GM23338 (cell line): ENCODE measurements around the gene GPC5. TPM values are rescaled to one million over a fixed set of nuclear protein-coding genes. Genes with fewer than 3 reads are reported as not detected.

Experiments
- ATAC-seq: fragments of 200-7000 bp; cut with Tn5 transposase; 3 replicates; pipeline ENCODE4 v1.9.1; 2020
- DNase-seq: peaks from one replicate; pipeline ENCODE4 v3.0.0-alpha.2; 2015; ENCODE audit warnings: low spot score
- H2AFZ ChIP-seq: fragments of 200-600 bp; sonication (generic); 2 replicates; pipeline ENCODE4 v1.8.0; 2016; ENCODE audit warnings: antibody characterized with exemption, mild to moderate bottlenecking, moderate library complexity
- H3F3A ChIP-seq: fragments of 200-600 bp; sonication (generic); replicated peaks from 2 replicates; pipeline ENCODE4 v1.8.0; 2017; ENCODE audit warnings: antibody characterized with exemption, mixed run types, low read depth
- H3K27ac ChIP-seq: fragments of 200-600 bp; sonication (generic); 2 replicates; pipeline ENCODE4 v1.6.1; 2016; ENCODE audit warnings: low read depth
- H3K27me3 ChIP-seq: fragments of 200-600 bp; sonication (generic); 2 replicates; pipeline ENCODE4 v1.8.0; 2016; ENCODE audit warnings: mild to moderate bottlenecking, mixed run types, moderate library complexity; ENCODE audit not compliant: insufficient read depth
- H3K36me3 ChIP-seq: fragments of 200-600 bp; sonication (generic); 2 replicates; pipeline ENCODE4 v1.8.0; 2016; ENCODE audit warnings: mild to moderate bottlenecking; ENCODE audit not compliant: insufficient read depth
- H3K4me1 ChIP-seq: fragments of 200-600 bp; sonication (generic); 2 replicates; pipeline ENCODE4 v1.8.0; 2016; ENCODE audit warnings: mild to moderate bottlenecking, moderate library complexity; ENCODE audit not compliant: insufficient read depth
- H3K4me2 ChIP-seq: fragments of 200-600 bp; sonication (generic); 2 replicates; pipeline ENCODE4 v1.7.1; 2017; ENCODE audit warnings: mixed run types
- H3K4me3 ChIP-seq: fragments of 200-600 bp; sonication (generic); 2 replicates; pipeline ENCODE4 v1.6.1; 2016; ENCODE audit warnings: mixed run types
- H3K79me2 ChIP-seq: fragments of 200-600 bp; sonication (generic); replicated peaks from 2 replicates; pipeline ENCODE4 v1.8.0; 2017; ENCODE audit warnings: mild to moderate bottlenecking; ENCODE audit not compliant: insufficient read depth
- H3K9me2 ChIP-seq: fragments of 200-600 bp; sonication (generic); 2 replicates; pipeline ENCODE4 v1.8.0; 2017; ENCODE audit not compliant: insufficient read depth
- H4K20me1 ChIP-seq: fragments of 200-600 bp; sonication (generic); replicated peaks from 2 replicates; pipeline ENCODE4 v1.8.0; 2017; ENCODE audit warnings: mild to moderate bottlenecking; ENCODE audit not compliant: insufficient read depth
- H3K27ac Mint-ChIP-seq: 2 replicates; pipeline ENCODE4 v1.8.0; 2020; ENCODE audit warnings: inconsistent platforms, mild to moderate bottlenecking, moderate library complexity, mixed read lengths
- H3K27me3 Mint-ChIP-seq: 3 replicates; pipeline ENCODE4 v1.8.0; 2022; ENCODE audit warnings: low read depth, mild to moderate bottlenecking, moderate library complexity, mixed read lengths, inconsistent platforms; ENCODE audit not compliant: insufficient read depth, poor library complexity
- H3K36me3 Mint-ChIP-seq: 3 replicates; pipeline ENCODE4 v1.8.0; 2021; ENCODE audit warnings: low read depth, mild to moderate bottlenecking, inconsistent platforms, moderate library complexity, mixed read lengths
- H3K4me1 Mint-ChIP-seq: 3 replicates; pipeline ENCODE4 v1.8.0; 2020; ENCODE audit warnings: mild to moderate bottlenecking, inconsistent platforms, mixed read lengths
- H3K4me3 Mint-ChIP-seq: 3 replicates; pipeline ENCODE4 v1.8.0; 2021; ENCODE audit warnings: moderate library complexity, mild to moderate bottlenecking, inconsistent platforms, mixed read lengths
- H3K9me3 Mint-ChIP-seq: 3 replicates; pipeline ENCODE4 v1.8.0; 2020; ENCODE audit warnings: moderate library complexity, mild to moderate bottlenecking, inconsistent platforms, mixed read lengths
- CREB1 ChIP-seq: fragments of 250-450 bp; sonication (Bioruptor Pico); IDR thresholded peaks from 2 replicates; pipeline ENCODE4 v1.5.0; 2020; ENCODE audit warnings: low read depth, mild to moderate bottlenecking, moderate library complexity
- CTCF ChIP-seq, 2 experiments: fragments of 200-600 bp in 1 of 2; sonication (generic) in 1 of 2; conservative IDR thresholded peaks; 2 replicates each; pipeline versions ENCODE4 v1.5.1 to v1.6.1; 2016 to 2017; ENCODE audit warnings: antibody characterized with exemption in 2 of 2, low read depth in 2 of 2, mild to moderate bottlenecking in 2 of 2, moderate library complexity in 1 of 2
- ETS1 ChIP-seq: IDR thresholded peaks from 2 replicates; pipeline ENCODE4 v1.6.1; 2016; ENCODE audit warnings: antibody characterized with exemption
- EZH2 ChIP-seq: fragments of 200-600 bp; sonication (generic); IDR thresholded peaks from one replicate; pipeline ENCODE4 v1.8.0; 2017; ENCODE audit warnings: antibody characterized with exemption, mild to moderate bottlenecking, low read depth; ENCODE audit not compliant: unreplicated experiment
- EZH2phosphoT487 ChIP-seq: fragments of 200-600 bp; sonication (generic); IDR thresholded peaks from one replicate; pipeline ENCODE4 v1.8.1; 2018; ENCODE audit warnings: antibody characterized with exemption; ENCODE audit not compliant: unreplicated experiment
- JUNB ChIP-seq: IDR thresholded peaks from one replicate; pipeline ENCODE4 v1.6.1; 2016; ENCODE audit warnings: antibody characterized with exemption; ENCODE audit not compliant: unreplicated experiment
- NANOG ChIP-seq: IDR thresholded peaks from 2 replicates; pipeline ENCODE4 v1.6.1; 2016; ENCODE audit warnings: antibody characterized with exemption, borderline replicate concordance
- POLR2AphosphoS5 ChIP-seq: IDR thresholded peaks from 2 replicates; pipeline ENCODE4 v1.6.1; 2016; ENCODE audit warnings: antibody characterized with exemption, low read depth
- REST ChIP-seq: IDR thresholded peaks from one replicate; pipeline ENCODE4 v1.6.1; 2018; ENCODE audit warnings: antibody characterized with exemption; ENCODE audit not compliant: unreplicated experiment
- STAT1 ChIP-seq: IDR thresholded peaks from one replicate; pipeline ENCODE4 v1.6.1; 2016; ENCODE audit warnings: antibody characterized with exemption; ENCODE audit not compliant: unreplicated experiment
- ZNF114 ChIP-seq: fragments of 250-450 bp; sonication (Bioruptor Pico); IDR thresholded peaks from 2 replicates; pipeline ENCODE4 v1.5.0; 2020; ENCODE audit warnings: mild to moderate bottlenecking, moderate library complexity
- ZNF331 ChIP-seq: fragments of 250-450 bp; sonication (Bioruptor Pico); IDR thresholded peaks from 2 replicates; pipeline ENCODE4 v1.5.0; 2020; ENCODE audit warnings: low read depth, mild to moderate bottlenecking, moderate library complexity
- ZNF462 ChIP-seq: fragments of 250-450 bp; sonication (Bioruptor Pico); IDR thresholded peaks from 2 replicates; pipeline ENCODE4 v1.5.0; 2020; ENCODE audit warnings: mild to moderate bottlenecking, moderate library complexity
- polyA plus RNA-seq: library from polyadenylated mRNA; unstranded; fragments of >200 nt; fragmentation: Nextera tagmentation; extraction: Ambion mirVana; gene quantifications from 2 replicates; pipeline ENCODE4 v1.2.1, GENCODE V29; 2016
- total RNA-seq: library from RNA; depleted of rRNA; stranded (reverse); fragments of >200 nt; shearing (Covaris generic); gene quantifications from 2 replicates; pipeline ENCODE4 v1.2.3, GENCODE V29; 2014

Gene GPC5
- total and polyA plus RNA-seq, 2 experiments from 2014 or later, result 0.95 to 1.1 TPM

- Histone ChIP-seq H3K79me2 (no peaks in the 10 kb centered on the region), H3K4me2 (no peak overlapping the region), H2AFZ (no peak overlapping the region), H4K20me1 (no peaks in the 10 kb centered on the region), H3K36me3 (no peaks in the 10 kb centered on the region), H3K4me3 (no peak overlapping the region), H3K27me3 (no peaks in the 10 kb centered on the region), H3K4me1 (no peaks in the 10 kb centered on the region), H3K9me2 (no peaks in the 10 kb centered on the region), H3K27ac (no peak overlapping the region), H3F3A (no peaks in the 10 kb centered on the region)
- H3K27ac Mint-ChIP-seq, result no peak overlapping the region
- no peaks in the 10 kb centered on the region for H3K9me3 Mint-ChIP-seq
- no peaks in the 10 kb centered on the region for H3K27me3 Mint-ChIP-seq
- DNase-seq, result no peak
- H3K4me3 Mint-ChIP-seq, result no peak overlapping the region
- TF ChIP-seq ZNF462 (CRISPR knock-in tag) (no peak), ZNF114 (CRISPR knock-in tag) (no peak), STAT1 (no peak), ETS1 (no peak), NANOG (no peak), EZH2phosphoT487 (no peak), REST (no peak), CREB1 (CRISPR knock-in tag) (no peak), POLR2AphosphoS5 (no peak), CTCF (conservative IDR thresholded peaks at IDR 0.05; ENCODE audit: low read depth in 2 of 2) (no peak), EZH2 (no peak), JUNB (no peak), ZNF331 (no peak)
- H3K36me3 Mint-ChIP-seq, result no peaks in the 10 kb centered on the region
- no peaks in the 10 kb centered on the region for H3K4me1 Mint-ChIP-seq
- ATAC-seq, result no peak
These were observed 1088.8 kb downstream of the GPC5 start for GRCh38 chr13:92487238-92487637.
